Measurements from ENCODE around the gene SLC29A3. TPM values are rescaled to one million over a fixed set of nuclear protein-coding genes. Genes with fewer than 3 reads are reported as not detected.

Gene SLC29A3
- total RNA-seq, 1 donor from 2014 or later = 5.3 TPM

DNA sequence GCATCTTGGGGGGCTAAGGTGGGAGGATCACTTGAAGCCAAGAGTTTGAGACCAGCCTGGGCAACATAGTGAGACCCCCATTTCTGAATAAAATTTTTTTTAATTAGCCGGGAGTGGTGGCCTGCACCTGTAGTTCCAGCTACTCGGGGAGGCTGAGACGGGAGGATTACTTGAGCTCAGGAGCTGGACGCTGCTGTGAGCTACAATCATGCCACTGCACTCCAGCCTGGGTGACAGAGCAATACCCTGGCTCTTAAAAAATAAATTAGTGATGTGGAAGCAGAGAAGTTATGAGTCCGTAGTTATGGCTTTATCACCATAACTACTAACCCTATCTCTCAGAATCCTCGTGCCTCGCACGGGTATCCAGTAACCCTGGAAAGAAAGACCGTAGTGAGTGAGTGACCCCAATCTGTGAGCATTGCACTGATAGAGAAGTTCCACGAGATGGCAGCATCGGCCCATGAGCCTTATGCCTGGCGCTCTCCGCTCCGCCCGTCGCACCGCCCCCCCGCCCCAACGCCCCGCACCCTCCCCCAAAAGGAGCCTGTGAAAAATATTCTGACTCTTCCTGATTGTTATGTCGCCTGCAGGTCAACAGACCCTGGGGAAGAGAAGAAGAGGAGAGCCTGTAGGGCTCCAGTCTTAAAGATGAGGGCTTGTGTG is 4.9 kb upstream of the SLC29A3 start:
- peak; percentile 54 for DNase-seq (ENCODE audit: low read depth, low spot score)
- peaks cover 18% of the 10 kb centered on the region for H3K4me1 Mint-ChIP-seq
- TF ChIP-seq, protein P1, sequence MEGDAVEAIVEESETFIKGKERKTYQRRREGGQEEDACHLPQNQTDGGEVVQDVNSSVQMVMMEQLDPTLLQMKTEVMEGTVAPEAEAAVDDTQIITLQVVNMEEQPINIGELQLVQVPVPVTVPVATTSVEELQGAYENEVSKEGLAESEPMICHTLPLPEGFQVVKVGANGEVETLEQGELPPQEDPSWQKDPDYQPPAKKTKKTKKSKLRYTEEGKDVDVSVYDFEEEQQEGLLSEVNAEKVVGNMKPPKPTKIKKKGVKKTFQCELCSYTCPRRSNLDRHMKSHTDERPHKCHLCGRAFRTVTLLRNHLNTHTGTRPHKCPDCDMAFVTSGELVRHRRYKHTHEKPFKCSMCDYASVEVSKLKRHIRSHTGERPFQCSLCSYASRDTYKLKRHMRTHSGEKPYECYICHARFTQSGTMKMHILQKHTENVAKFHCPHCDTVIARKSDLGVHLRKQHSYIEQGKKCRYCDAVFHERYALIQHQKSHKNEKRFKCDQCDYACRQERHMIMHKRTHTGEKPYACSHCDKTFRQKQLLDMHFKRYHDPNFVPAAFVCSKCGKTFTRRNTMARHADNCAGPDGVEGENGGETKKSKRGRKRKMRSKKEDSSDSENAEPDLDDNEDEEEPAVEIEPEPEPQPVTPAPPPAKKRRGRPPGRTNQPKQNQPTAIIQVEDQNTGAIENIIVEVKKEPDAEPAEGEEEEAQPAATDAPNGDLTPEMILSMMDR (conservative IDR thresholded peaks at IDR 0.05) = peak; percentile 96
- H3K36me3 Mint-ChIP-seq (ENCODE audit: low read depth) = no peaks in the 10 kb centered on the region
- no peak overlapping the region for H3K27ac Mint-ChIP-seq (ENCODE audit: unreplicated experiment)
- peaks cover 21% of the 10 kb centered on the region for H3K27me3 Mint-ChIP-seq (ENCODE audit: low read depth)
- H3K4me3 Mint-ChIP-seq = peak overlapping the region; percentile 67
- no peaks in the 10 kb centered on the region for H3K9me3 Mint-ChIP-seq

DNA sequence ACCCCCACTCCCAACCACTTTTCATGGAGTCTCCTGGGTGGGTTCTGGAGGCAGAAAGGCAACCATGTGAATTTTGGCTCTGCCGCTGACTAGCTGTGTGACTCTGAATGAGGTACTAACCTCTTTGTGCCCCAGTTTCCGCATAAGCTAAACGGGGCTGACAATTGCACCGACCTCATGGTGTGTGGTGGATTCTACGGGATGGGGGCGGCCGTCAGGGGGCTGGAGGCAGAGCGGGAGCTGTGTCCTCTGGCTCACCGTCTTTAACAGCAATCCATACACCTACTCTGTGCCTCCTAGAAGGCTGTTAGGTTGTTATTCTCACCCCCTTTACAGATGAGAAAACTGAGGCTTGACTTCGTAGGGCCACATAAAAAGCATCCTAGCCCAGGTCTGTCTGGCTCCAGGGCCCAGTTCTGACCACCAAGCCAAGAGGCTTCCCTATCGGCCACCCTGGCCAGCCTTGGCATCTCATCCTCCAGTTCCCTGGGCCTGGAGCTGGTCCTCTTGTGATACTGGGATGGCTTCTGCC is 4.3 kb upstream of the SLC29A3 start:
- DNase-seq (ENCODE audit: low read depth, low spot score) = no peak
- Mint-ChIP-seq H3K27me3 (ENCODE audit: low read depth) (peaks cover 21% of the 10 kb centered on the region), H3K27ac (ENCODE audit: unreplicated experiment) (peak overlapping the region; percentile 28), H3K9me3 (no peaks in the 10 kb centered on the region), H3K4me1 (peaks cover 23% of the 10 kb centered on the region), H3K4me3 (peak overlapping the region; percentile 67), H3K36me3 (ENCODE audit: low read depth) (no peaks in the 10 kb centered on the region)
- TF ChIP-seq, protein P1 (conservative IDR thresholded peaks at IDR 0.05) = no peak

DNA sequence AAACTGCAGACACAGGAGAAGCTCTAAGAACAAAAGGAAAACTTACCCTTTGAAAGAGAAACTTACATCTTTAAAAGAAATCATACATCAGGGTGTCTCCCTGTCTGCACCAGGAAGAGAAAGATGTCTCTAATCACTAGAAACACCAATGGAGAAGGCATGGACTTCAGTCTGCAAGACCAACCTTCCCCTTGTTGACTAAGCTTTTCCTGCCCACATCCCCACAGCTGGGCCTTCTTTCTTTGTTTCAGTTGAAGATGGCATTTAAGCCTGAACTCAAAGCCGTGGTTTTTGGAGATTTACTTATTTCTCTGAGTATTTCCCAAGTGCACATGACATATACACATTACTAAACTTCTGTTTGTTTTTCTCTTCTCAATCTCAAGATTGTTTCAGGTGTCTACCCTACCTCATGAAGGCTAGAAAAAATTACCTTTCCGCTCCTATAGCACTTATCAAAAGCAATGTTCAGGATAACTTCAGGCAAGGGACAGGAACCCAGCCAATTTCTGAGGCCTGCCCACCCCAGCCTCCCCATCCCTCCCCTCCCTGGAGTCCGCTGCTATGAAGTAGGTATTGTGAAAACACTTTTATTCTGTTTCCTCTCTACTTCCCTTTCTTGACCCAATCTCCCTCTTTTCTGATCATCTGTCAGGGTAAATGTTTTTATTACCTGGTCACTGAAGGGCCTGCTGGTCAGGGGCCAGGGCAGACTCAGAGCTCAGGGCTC is 2.8 kb upstream of the SLC29A3 start:
- Mint-ChIP-seq H3K27me3 (ENCODE audit: low read depth) (peaks cover 16% of the 10 kb centered on the region), H3K4me3 (no peak overlapping the region), H3K36me3 (ENCODE audit: low read depth) (no peaks in the 10 kb centered on the region), H3K9me3 (no peaks in the 10 kb centered on the region), H3K4me1 (peaks cover 26% of the 10 kb centered on the region), H3K27ac (ENCODE audit: unreplicated experiment) (peak overlapping the region; percentile 83)
- no peak for DNase-seq (ENCODE audit: low read depth, low spot score)
- TF ChIP-seq, protein P1 (conservative IDR thresholded peaks at IDR 0.05) = no peak

DNA sequence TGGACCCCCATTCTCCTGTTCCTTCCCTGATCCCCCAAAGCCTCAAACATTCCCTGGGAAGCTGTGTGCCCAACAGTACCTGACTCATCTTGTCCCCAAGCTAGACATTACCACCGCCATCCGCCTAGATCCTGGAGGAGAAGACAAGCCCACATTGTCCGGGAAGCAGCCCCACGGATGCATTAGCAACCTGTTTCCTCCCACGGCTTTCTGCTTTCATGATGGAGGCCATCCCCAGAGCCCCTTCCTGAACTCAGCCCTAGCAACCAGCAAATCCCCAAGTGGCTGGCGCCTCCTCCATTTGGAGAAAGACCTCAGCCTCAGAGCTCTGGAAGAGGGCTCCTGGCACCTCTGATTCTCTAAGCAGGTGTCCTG is 2.3 kb upstream of the SLC29A3 start:
- TF ChIP-seq, protein P1 (conservative IDR thresholded peaks at IDR 0.05) = no peak
- Mint-ChIP-seq H3K36me3 (ENCODE audit: low read depth) (no peaks in the 10 kb centered on the region), H3K4me1 (peaks cover 26% of the 10 kb centered on the region), H3K4me3 (no peak overlapping the region), H3K9me3 (no peaks in the 10 kb centered on the region), H3K27ac (ENCODE audit: unreplicated experiment) (peak overlapping the region; percentile 83), H3K27me3 (ENCODE audit: low read depth) (peaks cover 13% of the 10 kb centered on the region)
- no peak for DNase-seq (ENCODE audit: low read depth, low spot score)

DNA sequence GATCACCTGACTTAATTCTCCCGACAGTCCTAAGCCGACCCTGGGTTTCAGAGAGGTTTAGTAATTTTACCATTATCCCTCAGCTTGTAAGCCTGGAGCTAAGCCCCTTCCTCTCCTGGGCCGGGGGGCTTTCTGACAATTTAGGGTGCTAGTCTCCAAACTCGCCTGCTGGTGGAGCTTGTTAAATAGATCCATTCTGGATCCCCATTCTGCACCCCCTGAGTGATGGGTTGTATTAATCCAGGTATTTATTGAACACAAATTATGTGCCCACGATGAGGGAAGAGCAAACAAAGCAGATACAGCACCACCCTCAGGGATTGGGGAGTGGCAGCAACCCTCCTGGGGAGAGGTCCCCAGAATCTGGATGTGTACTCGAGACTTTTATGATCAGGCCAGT is 1.3 kb upstream of the SLC29A3 start:
- Mint-ChIP-seq H3K27ac (ENCODE audit: unreplicated experiment) (no peak overlapping the region), H3K36me3 (ENCODE audit: low read depth) (no peaks in the 10 kb centered on the region), H3K27me3 (ENCODE audit: low read depth) (peaks cover 11% of the 10 kb centered on the region), H3K4me1 (peaks cover 26% of the 10 kb centered on the region), H3K4me3 (peak overlapping the region; percentile 61), H3K9me3 (no peaks in the 10 kb centered on the region)
- no peak for DNase-seq (ENCODE audit: low read depth, low spot score)
- TF ChIP-seq, protein P1 (conservative IDR thresholded peaks at IDR 0.05) = no peak

All from neural crest cell (in vitro differentiated cells).